Endodermal cell (in vitro differentiated cells): ENCODE results near the gene DRD3. TPM values are rescaled to one million over a fixed set of nuclear protein-coding genes. Genes with fewer than 3 reads are reported as not detected.

Experiments used
- DNase-seq: peaks from one replicate; pipeline ENCODE4 v3.0.0-alpha.2; 2017
- H3K27ac ChIP-seq: 2 replicates; pipeline ENCODE4 v1.5.1; 2013; ENCODE audit warnings: mild to moderate bottlenecking, low read depth, low read length, moderate library complexity
- H3K27me3 ChIP-seq: 2 replicates; pipeline ENCODE4 v1.6.1; 2013; ENCODE audit warnings: mild to moderate bottlenecking, low read length, moderate library complexity; ENCODE audit not compliant: insufficient read depth, control insufficient read depth, poor library complexity, severe bottlenecking
- H3K36me3 ChIP-seq: 2 replicates; pipeline ENCODE4 v1.7.0; 2013; ENCODE audit warnings: mild to moderate bottlenecking, low read length, moderate library complexity; ENCODE audit not compliant: control insufficient read depth, insufficient read depth
- H3K4me1 ChIP-seq: one replicate; pipeline ENCODE4 v1.7.0; 2013; ENCODE audit warnings: low read length; ENCODE audit not compliant: control insufficient read depth, insufficient read depth
- H3K4me3 ChIP-seq: 2 replicates; pipeline ENCODE4 v1.5.1; 2013; ENCODE audit warnings: mild to moderate bottlenecking, low read length, moderate library complexity
- H3K9ac ChIP-seq: 2 replicates; pipeline ENCODE4 v1.6.1; 2013; ENCODE audit warnings: mild to moderate bottlenecking, low read length, moderate library complexity; ENCODE audit not compliant: poor library complexity, severe bottlenecking; ENCODE audit errors: extremely low read depth
- H3K9me3 ChIP-seq: 2 replicates; pipeline ENCODE4 v1.6.1; 2013; ENCODE audit warnings: mild to moderate bottlenecking, low read length, moderate library complexity; ENCODE audit not compliant: control insufficient read depth
- H3K27ac Mint-ChIP-seq: 2 replicates; pipeline ENCODE4 v1.8.0; 2020; ENCODE audit warnings: mixed read lengths
- H3K27me3 Mint-ChIP-seq: 2 replicates; pipeline ENCODE4 v1.8.0; 2021; ENCODE audit warnings: mild to moderate bottlenecking, mixed read lengths; ENCODE audit not compliant: insufficient read depth
- H3K36me3 Mint-ChIP-seq: 2 replicates; pipeline ENCODE4 v1.8.0; 2020; ENCODE audit warnings: low read depth, mixed read lengths
- H3K4me1 Mint-ChIP-seq: 2 replicates; pipeline ENCODE4 v1.8.0; 2020; ENCODE audit warnings: mixed read lengths
- H3K4me3 Mint-ChIP-seq: 2 replicates; pipeline ENCODE4 v1.8.0; 2020; ENCODE audit warnings: mild to moderate bottlenecking, moderate library complexity, mixed read lengths
- H3K9me3 Mint-ChIP-seq: 2 replicates; pipeline ENCODE4 v1.8.0; 2020; ENCODE audit warnings: mild to moderate bottlenecking, mixed read lengths
- CTCF ChIP-seq: fragments of 200-600 bp; sonication (generic); conservative IDR thresholded peaks from 2 replicates; pipeline ENCODE4 v1.5.0; 2021; ENCODE audit warnings: antibody characterized with exemption, mild to moderate bottlenecking
- WGBS, 2 experiments: methylation state at CpG; one replicate each; pipeline versions ENCODE4 v1.1.5 to v1.1.7; 2013; ENCODE audit warnings: missing lambda C conversion rate in 2 of 2, mixed read lengths in 1 of 2; ENCODE audit not compliant: insufficient coverage in 1 of 2, insufficient read length in 1 of 2; 5-methylcytosine and 5-hydroxymethylcytosine counted together
- total RNA-seq, 2 donors: library from RNA; stranded (reverse); fragmentation: NEBNext Ultra II Directional in 1 of 2; extraction: Animal tissue kit (Norgen Biotek cat#: 25700) in 1 of 2; gene quantifications; 2 replicates in 1 of 2; 3 replicates in 1 of 2; pipeline ENCODE4 v1.2.1, GENCODE V29; 2021

DRD3 gene
- total RNA-seq, 2 donors from 2014 or later, result not detected

DNA sequence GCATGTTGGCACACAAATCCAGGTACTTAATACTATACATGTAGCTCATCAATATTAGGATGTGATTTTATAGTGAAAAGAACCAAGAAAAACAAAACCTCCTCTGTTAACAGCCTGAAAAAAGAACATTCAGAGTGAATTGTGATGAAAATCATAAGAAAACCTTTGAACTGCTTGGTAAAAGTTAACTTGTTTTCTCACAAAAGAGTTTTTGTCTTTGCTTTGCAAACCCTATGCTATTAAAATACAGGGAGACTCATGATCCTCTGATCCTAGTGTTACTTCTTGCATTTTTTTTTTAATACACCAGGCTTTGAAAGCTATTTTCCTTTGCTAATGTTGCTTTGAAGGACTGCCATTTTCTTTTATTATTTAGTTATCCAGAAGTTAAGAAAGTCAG is 98.7 kb downstream of the DRD3 start:
- Histone ChIP-seq H3K4me1 (no peaks in the 10 kb centered on the region), H3K36me3 (peaks cover 90% of the 10 kb centered on the region), H3K9ac (no peak overlapping the region), H3K9me3 (no peaks in the 10 kb centered on the region), H3K27me3 (no peaks in the 10 kb centered on the region), H3K4me3 (no peak overlapping the region), H3K27ac (no peak overlapping the region)
- no peak overlapping the region for H3K4me3 Mint-ChIP-seq
- no peak for TF ChIP-seq CTCF
- DNase-seq, result no peak
- no peak overlapping the region for H3K27ac Mint-ChIP-seq
- peaks cover 87% of the 10 kb centered on the region for H3K36me3 Mint-ChIP-seq
- no peaks in the 10 kb centered on the region for H3K9me3 Mint-ChIP-seq
- H3K27me3 Mint-ChIP-seq, result no peaks in the 10 kb centered on the region
- H3K4me1 Mint-ChIP-seq, result peaks cover 9% of the 10 kb centered on the region

- Histone ChIP-seq H3K4me3 (no peak overlapping the region), H3K27me3 (no peaks in the 10 kb centered on the region), H3K9me3 (no peaks in the 10 kb centered on the region), H3K9ac (no peak overlapping the region), H3K27ac (no peak overlapping the region), H3K4me1 (no peaks in the 10 kb centered on the region), H3K36me3 (peaks cover 93% of the 10 kb centered on the region)
- H3K36me3 Mint-ChIP-seq, result peaks cover 90% of the 10 kb centered on the region
- no peaks in the 10 kb centered on the region for H3K9me3 Mint-ChIP-seq
- no peak for TF ChIP-seq CTCF
- H3K4me3 Mint-ChIP-seq, result no peak overlapping the region
- DNase-seq, result no peak
- no peaks in the 10 kb centered on the region for H3K27me3 Mint-ChIP-seq
- 93% methylated on average over 5 of the region's 5 CpGs for WGBS, 2 experiments
- no peak overlapping the region for H3K27ac Mint-ChIP-seq
- peaks cover 9% of the 10 kb centered on the region for H3K4me1 Mint-ChIP-seq
Measured at GRCh38 chr3:114079761-114080160, 99.1 kb downstream of the DRD3 start.

DNA sequence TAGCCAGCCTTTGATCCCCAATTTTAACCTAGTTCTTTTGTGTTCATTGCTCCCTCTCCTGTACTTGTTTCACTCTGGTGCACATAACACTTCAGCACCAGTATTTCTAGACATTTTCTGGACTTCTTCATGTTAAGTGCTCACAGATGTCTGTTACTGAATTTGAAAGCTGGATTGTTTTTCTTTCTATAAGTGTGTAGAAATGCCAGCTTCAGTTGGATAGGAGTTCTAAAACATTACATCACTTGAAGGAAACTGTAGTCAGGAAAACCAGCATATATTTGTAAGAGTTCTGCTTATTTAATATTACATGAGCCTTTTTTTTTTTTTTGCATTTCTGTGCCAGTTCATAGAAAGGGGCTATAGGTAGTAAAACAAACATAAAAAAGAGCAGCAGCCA is 100.7 kb downstream of the DRD3 start:
- Mint-ChIP-seq H3K4me1 (peaks cover 4% of the 10 kb centered on the region), H3K27ac (no peak overlapping the region), H3K4me3 (no peak overlapping the region), H3K36me3 (peaks cover 93% of the 10 kb centered on the region), H3K9me3 (no peaks in the 10 kb centered on the region), H3K27me3 (no peaks in the 10 kb centered on the region)
- H3K9me3 ChIP-seq, result no peaks in the 10 kb centered on the region
- H3K27me3 ChIP-seq, result no peaks in the 10 kb centered on the region
- no peak overlapping the region for H3K4me3 ChIP-seq
- DNase-seq, result no peak
- no peak overlapping the region for H3K9ac ChIP-seq
- no peak for TF ChIP-seq CTCF
- no peak overlapping the region for H3K27ac ChIP-seq
- H3K4me1 ChIP-seq, result no peaks in the 10 kb centered on the region
- peaks cover 91% of the 10 kb centered on the region for H3K36me3 ChIP-seq

Other genes with a start within 250 kb of the DRD3 start
- 10 to 100 TPM; 14.6 to 15.9 TPM for gene ZDHHC23, start 231.0 kb downstream of the DRD3 start, total RNA-seq
- 1 to 10 TPM; 4.4 to 6.1 TPM for gene CCDC191, start 122.5 kb downstream of the DRD3 start, total RNA-seq
- 10 to 100 TPM; 33.0 to 37.7 TPM for gene QTRT2, start 122.3 kb downstream of the DRD3 start, total RNA-seq
- gene ZNF80, start 58.5 kb upstream of the DRD3 start, total RNA-seq, result not detected
- gene TIGIT, start 115.0 kb upstream of the DRD3 start, total RNA-seq, result not detected